Mucosa of gallbladder (tissue), 1 donor: Measurements from ENCODE around the gene HECW1. TPM values are rescaled to one million over a fixed set of nuclear protein-coding genes. Genes with fewer than 3 reads are reported as not detected.

Experiments used
- DNase-seq: peaks from one replicate; pipeline ENCODE4 v3.0.0-alpha.2; 2020; ENCODE audit warnings: low spot score
- total RNA-seq: library from RNA; stranded (reverse); gene quantifications from one replicate; pipeline ENCODE4 v1.2.1, GENCODE V29; 2021
- donor health status: DM: no; HTN: no; CAD: no.

Gene HECW1
- total RNA-seq, 1 donor from 2014 or later: 3.8 TPM

DNA sequence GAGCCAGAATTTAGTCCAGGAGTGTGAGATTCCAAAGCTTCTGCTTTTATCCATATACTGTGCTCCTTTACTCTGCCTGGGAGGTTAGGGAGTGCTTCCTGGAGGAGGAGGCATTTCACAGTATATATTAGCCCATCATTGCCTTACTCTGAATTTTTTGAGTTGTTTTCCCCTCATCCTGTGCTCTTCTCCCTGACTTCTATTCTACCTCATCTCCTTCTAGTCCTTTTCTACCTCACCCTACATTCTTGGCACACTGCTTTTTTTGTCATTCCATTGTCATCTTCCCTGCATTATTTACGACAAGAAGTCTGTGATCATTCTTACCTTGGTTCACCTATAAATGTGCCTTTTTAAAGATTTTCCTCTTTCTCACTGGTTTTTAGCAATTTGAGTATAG, 491.8 kb downstream of the HECW1 start:
- no peak for DNase-seq

- no peak for DNase-seq
These were observed 496.6 kb downstream of the HECW1 start for GRCh38 chr7:43609097-43609496.

DNA sequence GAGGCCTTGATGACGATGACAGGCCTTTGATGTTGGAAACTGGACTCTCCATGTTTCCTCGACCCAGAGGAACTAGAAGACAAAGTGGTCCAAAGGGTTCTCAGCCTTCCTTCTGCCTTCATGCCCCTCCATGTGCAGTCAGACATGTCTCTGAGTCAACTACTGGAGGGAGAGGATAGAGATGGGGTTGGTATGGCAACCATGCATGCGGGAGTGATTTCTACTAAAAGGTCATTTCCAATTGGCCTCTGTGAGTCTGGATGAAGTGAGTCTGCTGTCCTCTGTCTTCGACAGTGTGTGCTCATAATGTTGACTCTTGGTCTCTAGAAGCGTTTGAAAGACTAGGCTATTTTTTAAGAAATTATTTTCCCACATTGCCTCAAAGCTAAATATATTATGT, 499.7 kb downstream of the HECW1 start:
- no peak for DNase-seq

GRCh38 chr7:43612599-43613589, 500.4 kb downstream of the HECW1 start:
- DNase-seq: no peak

Other genes starting within 250 kb of the HECW1 start
- 8.3 TPM for gene C7orf25, start 200.6 kb upstream of the HECW1 start, total RNA-seq
- gene PSMA2, start 180.5 kb upstream of the HECW1 start, total RNA-seq: 54.2 TPM
- gene MRPL32, start 180.3 kb upstream of the HECW1 start, total RNA-seq: 41.0 TPM